ENCODE results near the gene OR2AG1.

OR2AG1 gene

DNA sequence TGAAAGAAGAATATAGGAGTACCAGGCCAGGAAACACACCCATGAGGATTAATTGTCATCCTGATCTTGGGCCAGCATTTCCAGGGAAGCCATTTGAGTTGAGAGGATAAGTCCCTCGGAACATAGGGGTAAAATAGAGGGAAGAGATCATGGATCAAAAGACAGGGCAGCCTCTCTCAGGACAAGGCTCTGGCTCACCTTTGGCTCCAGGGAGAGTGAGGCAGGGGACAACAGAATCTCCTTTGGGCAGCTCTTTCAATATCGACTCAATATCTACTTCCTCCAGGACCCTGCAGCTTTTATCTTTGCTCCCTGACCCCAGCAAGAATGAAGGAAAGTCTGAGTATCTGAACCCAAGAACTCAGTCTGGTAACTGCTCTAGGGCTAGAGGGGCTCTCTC, at the start of gene OR2AG1:
Gene OR2AG1, plus strand, starts transcription at position 301 of the 400 bp plus-strand sequence. CDS start 2,018 bp downstream, outside the sequence.
- DNase-seq: no peak

GRCh38 chr11:6733326-6734275, 49.2 kb upstream of the OR2AG1 start:
- DNase-seq: no peak

DNA sequence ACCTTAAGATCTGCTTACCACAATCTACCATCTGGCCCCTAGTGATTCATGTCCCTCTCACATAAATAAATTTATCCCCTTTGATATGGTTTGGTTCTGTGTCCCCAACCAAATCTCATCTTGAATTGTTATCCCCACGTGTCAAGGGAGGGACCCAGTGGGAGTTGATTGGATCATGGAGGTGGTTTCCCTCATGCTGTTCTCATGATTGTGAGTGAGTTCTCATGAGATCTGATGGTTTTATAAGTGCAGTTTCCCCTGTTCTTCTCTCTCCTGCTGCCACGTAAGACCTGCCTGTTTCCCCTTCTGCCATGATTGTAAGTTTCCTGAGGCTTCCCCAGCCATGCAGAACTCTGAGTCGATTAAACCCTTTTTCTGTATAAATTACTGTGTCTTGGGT, 48.2 kb upstream of the OR2AG1 start:
- no peak for DNase-seq

DNA sequence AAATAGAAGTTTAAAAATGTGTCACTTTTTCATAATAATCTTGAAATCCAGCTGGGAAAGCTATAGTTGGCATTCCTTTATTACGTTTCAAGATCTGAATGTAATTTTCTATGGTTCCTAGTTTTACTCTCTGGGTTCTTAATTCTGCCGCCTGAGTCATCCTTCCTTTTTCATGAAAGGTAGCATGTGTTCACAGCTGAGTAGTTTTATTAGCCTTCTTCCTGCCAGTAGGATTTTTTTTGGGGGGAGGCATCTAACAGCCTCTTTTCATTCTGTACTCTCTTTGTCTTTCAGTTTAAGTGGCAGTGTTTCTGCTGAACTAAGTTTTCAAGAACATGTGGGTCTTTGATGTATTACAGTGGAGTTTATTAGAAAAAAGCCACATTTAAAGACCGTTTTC, 47.5 kb upstream of the OR2AG1 start:
- no peak for DNase-seq

DNA sequence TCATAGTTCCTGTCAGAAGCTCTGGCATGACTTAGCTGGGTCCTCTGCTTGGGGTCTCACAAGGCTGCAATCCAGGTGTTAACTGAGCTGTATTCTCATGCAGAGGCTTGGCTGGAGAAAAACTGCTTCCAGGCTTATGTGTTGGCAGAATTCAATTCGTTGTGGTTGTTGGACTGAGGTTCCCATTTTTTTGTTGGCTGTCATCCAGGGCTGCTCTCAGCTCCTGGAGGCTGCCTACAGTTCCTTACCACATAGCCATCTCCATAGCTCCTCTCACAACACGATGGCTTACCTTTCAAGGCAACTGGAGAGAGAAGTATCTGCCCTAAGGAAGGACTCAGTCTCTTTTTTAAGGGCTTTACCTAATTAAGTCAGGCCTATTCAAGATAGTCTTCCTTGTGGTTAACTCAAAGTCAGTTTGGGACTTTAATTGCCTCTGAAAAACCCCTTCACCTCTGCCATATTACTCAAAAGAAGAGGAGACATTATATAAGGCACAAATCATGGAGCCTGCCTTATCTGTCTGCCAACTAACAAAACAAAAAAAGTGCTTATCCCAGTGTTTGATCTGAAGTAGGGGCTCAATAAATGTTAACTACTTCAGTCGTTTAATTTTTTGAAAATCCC, 46.2 kb upstream of the OR2AG1 start:
- DNase-seq: no peak

GRCh38 chr11:6737872-6738466, 44.9 kb upstream of the OR2AG1 start:
- DNase-seq: peak; percentile 13 to 48

- no peak for DNase-seq
Measured at GRCh38 chr11:6738590-6738989, 44.2 kb upstream of the OR2AG1 start.

GRCh38 chr11:6742260-6742659, 40.6 kb upstream of the OR2AG1 start:
- DNase-seq: no peak

GRCh38 chr11:6745018-6745417, 37.8 kb upstream of the OR2AG1 start:
- no peak for DNase-seq

- DNase-seq: no peak
Measured at GRCh38 chr11:6745465-6746015, 37.3 kb upstream of the OR2AG1 start.

- no peak for DNase-seq
Measured at GRCh38 chr11:6746086-6746618, 36.7 kb upstream of the OR2AG1 start.

- no peak for DNase-seq
Measured at GRCh38 chr11:6746626-6747025, 36.2 kb upstream of the OR2AG1 start.

- DNase-seq: no peak
Measured at GRCh38 chr11:6747097-6747668, 35.6 kb upstream of the OR2AG1 start.

- DNase-seq: peak in 1 of 2 experiments; percentile 26
Measured at GRCh38 chr11:6755303-6755952, 27.4 kb upstream of the OR2AG1 start.

DNA sequence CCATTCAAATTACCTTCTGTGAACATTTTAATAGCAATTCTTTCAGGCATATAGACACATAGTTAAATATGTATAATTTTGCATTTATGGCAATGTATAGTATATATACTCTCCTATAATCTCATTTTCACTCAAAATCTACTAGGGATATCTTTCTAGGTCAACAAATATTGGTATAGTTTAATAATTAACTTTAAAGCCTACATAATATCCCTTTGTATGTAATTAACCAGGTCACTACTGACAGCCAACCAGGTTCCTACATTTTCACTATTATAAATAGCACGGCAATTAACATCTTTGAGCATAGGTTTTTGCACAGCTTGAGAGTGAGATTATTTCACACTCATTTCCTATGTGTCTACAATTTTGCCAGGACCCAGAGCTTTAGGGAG, 26.9 kb upstream of the OR2AG1 start:
- DNase-seq: no peak

DNA sequence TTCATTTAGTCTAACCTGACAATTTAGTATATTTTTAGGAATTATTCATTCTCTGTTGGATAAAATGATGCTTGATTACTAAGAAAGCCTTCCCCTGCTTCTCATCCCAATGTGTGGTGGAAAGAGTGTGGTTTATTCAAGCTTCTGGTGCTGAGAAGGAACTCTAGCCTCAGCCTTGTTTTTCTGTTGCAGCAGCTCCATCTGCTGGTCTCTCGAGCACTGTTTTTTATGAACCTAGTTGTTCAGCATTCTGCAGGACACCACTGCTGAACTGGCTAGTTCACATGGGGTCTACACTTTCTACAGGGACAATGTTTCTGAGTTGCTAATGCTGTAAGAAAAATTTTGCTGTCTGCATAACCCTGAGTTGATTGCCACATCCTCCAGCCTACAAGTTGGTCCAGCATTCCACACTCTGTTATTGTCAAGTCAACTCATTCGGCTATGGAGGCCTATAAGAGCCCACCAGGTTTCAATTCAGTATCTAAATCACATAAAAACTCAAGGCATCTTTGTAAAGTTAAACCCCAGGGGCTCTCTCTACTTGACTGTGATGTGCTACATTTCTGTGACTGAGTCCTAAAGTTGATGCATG, 25.4 kb upstream of the OR2AG1 start:
- DNase-seq: peak in 1 of 2 experiments; percentile 58

- DNase-seq: no peak
Measured at GRCh38 chr11:6771926-6772893, 10.6 kb upstream of the OR2AG1 start, which contains the start of gene OR2AG2. Gene OR2AG2, minus strand, starts transcription at chr11:6771976. Its CDS starts 3,019 bp downstream, at chr11:6768957.

GRCh38 chr11:6778518-6778917, 4.3 kb upstream of the OR2AG1 start:
- DNase-seq: no peak

- DNase-seq: no peak
Measured at GRCh38 chr11:6780829-6781228, 2.0 kb upstream of the OR2AG1 start.

- no peak for DNase-seq
Measured at GRCh38 chr11:6790546-6790945, 7.7 kb downstream of the OR2AG1 start.
